ENCODE measurements around the gene PANK4.

GRCh38 chr1:2468041-2468472, 58.3 kb downstream of the PANK4 start:
- no peak for TF ChIP-seq EZH2 (IDR thresholded peaks at IDR 0.05; ENCODE audit: borderline replicate concordance)
- TF ChIP-seq CTCF (IDR thresholded peaks at IDR 0.05; ENCODE audit: poor library complexity) = no peak
- no peak for TF ChIP-seq EZH2phosphoT487 (IDR thresholded peaks at IDR 0.05; ENCODE audit: low read depth, severe bottlenecking, unreplicated experiment)
